Activated CD8-positive, alpha-beta T cell treated with anti-CD3 and anti-CD28 coated beads for 36 hours (primary cell): Measurements from ENCODE around the gene A2M. TPM values are rescaled to one million over a fixed set of nuclear protein-coding genes. Genes with fewer than 3 reads are reported as not detected.

ENCODE experiments used
- ATAC-seq: fragments of 200-7000 bp; cut with Tn5 transposase; one replicate; pipeline ENCODE4 v1.10.0; 2021; ENCODE audit warnings: mild to moderate bottlenecking, moderate library complexity
- CTCF ChIA-PET: fragments of 350-600 bp; sonication (Branson Sonifier 250); formaldehyde crosslinking; loops from one replicate; lab custom pipeline; 2021; ENCODE audit warnings: antibody characterized with exemption; lab: Charles Lee
- POLR2A ChIA-PET: fragments of 350-600 bp; sonication (Branson Sonifier 250); formaldehyde crosslinking; loops from one replicate; lab custom pipeline; 2021; ENCODE audit warnings: antibody characterized with exemption; lab: Charles Lee
- DNase-seq: peaks from one replicate; pipeline ENCODE4 v3.0.0-alpha.2; 2020
- H3K27ac Mint-ChIP-seq: one replicate; pipeline ENCODE4 v1.8.0; 2021; ENCODE audit warnings: mild to moderate bottlenecking, mixed read lengths
- H3K27me3 Mint-ChIP-seq: one replicate; pipeline ENCODE4 v1.8.0; 2021; ENCODE audit warnings: mixed read lengths
- H3K36me3 Mint-ChIP-seq: one replicate; pipeline ENCODE4 v1.8.0; 2021; ENCODE audit warnings: low read depth, mixed read lengths
- H3K4me1 Mint-ChIP-seq: one replicate; pipeline ENCODE4 v1.8.0; 2021; ENCODE audit warnings: low read depth, mixed read lengths
- H3K4me3 Mint-ChIP-seq: one replicate; pipeline ENCODE4 v1.8.0; 2021; ENCODE audit warnings: mild to moderate bottlenecking, moderate library complexity, mixed read lengths
- H3K9me3 Mint-ChIP-seq: one replicate; pipeline ENCODE4 v1.8.0; 2021; ENCODE audit warnings: mixed read lengths
- CTCF ChIP-seq: fragments of 200-600 bp; IDR thresholded peaks from one replicate; pipeline ENCODE4 v1.8.0; 2022; ENCODE audit warnings: antibody characterized with exemption, mild to moderate bottlenecking
- intact Hi-C: fragments of 100-400 bp; cut with micrococcal nuclease; formaldehyde crosslinking; loops from one replicate; pipeline ENCODE4 v1.10.0; 2022
- total RNA-seq, 2 experiments: library from RNA; stranded (reverse); gene quantifications; one replicate each; pipeline ENCODE4 v1.2.3, GENCODE V29; 2021

A2M gene
- total RNA-seq, 2 experiments from 2014 or later: not detected

- CTCF ChIA-PET: interaction anchor here (1.0 to 6.7 kb wide), 10 partner anchors 9 to 380 kb away, joined by 3 to 173 read pairs (median 5); partner anchors contain the start of gene M6PR
- Mint-ChIP-seq H3K4me1 (peaks cover 60% of the 10 kb centered on the region), H3K9me3 (peaks cover 2% of the 10 kb centered on the region), H3K36me3 (peaks cover 11% of the 10 kb centered on the region), H3K4me3 (no peak overlapping the region), H3K27me3 (no peaks in the 10 kb centered on the region), H3K27ac (no peak overlapping the region)
- POLR2A ChIA-PET: interaction anchor here (0.8 to 3.9 kb wide), 6 partner anchors 10 to 90 kb away, joined by 3 to 30 read pairs (median 4); partner anchors contain the start of gene M6PR
- no peak for TF ChIP-seq CTCF
- no peak for ATAC-seq
- DNase-seq: peak; percentile 39
- intact Hi-C loops: no loop called here
Measured at GRCh38 chr12:9037431-9037830, 78.3 kb downstream of the A2M start.

- Mint-ChIP-seq H3K27me3 (no peaks in the 10 kb centered on the region), H3K4me1 (peaks cover 58% of the 10 kb centered on the region), H3K9me3 (peaks cover 2% of the 10 kb centered on the region), H3K36me3 (peaks cover 11% of the 10 kb centered on the region), H3K27ac (no peak overlapping the region), H3K4me3 (no peak overlapping the region)
- no peak for TF ChIP-seq CTCF
- DNase-seq (no peak), ATAC-seq (no peak)
- CTCF ChIA-PET: interaction anchor here (1.3 to 6.7 kb wide), 6 partner anchors 9 to 146 kb away, joined by 3 to 173 read pairs (median 8); partner anchors contain the start of gene M6PR
- POLR2A ChIA-PET: interaction anchor here (0.9 to 3.9 kb wide), 4 partner anchors 23 to 86 kb away, joined by 3 to 30 read pairs (median 3); partner anchors contain the start of gene M6PR
- intact Hi-C loops: no loop called here
Measured at GRCh38 chr12:9036227-9036626, 79.5 kb downstream of the A2M start.

GRCh38 chr12:9034095-9034494, 81.6 kb downstream of the A2M start:
- ChIA-PET POLR2A (interaction anchor here (1.3 to 5.7 kb wide), 2 partner anchors 10 to 84 kb away, joined by 3 to 30 read pairs; partner anchors contain the start of gene M6PR), CTCF (interaction anchor here (1.7 to 6.7 kb wide), 2 partner anchors 15 to 86 kb away, joined by 5 to 173 read pairs; partner anchors contain the start of gene M6PR)
- Mint-ChIP-seq H3K4me3 (no peak overlapping the region), H3K36me3 (peaks cover 13% of the 10 kb centered on the region), H3K27me3 (no peaks in the 10 kb centered on the region), H3K27ac (no peak overlapping the region), H3K4me1 (peaks cover 55% of the 10 kb centered on the region), H3K9me3 (peaks cover 2% of the 10 kb centered on the region)
- intact Hi-C loops: no loop called here
- DNase-seq: no peak
- ATAC-seq: peak; percentile 26
- no peak for TF ChIP-seq CTCF

- intact Hi-C loops: no loop called here
- no peaks in the 10 kb centered on the region for H3K27me3 Mint-ChIP-seq
- peaks cover 18% of the 10 kb centered on the region for H3K36me3 Mint-ChIP-seq
- CTCF ChIA-PET: interaction anchor here (0.7 to 6.7 kb wide), 3 partner anchors 16 to 489 kb away, joined by 3 to 173 read pairs (median 5); partner anchors contain the start of gene M6PR
- peaks cover 5% of the 10 kb centered on the region for H3K9me3 Mint-ChIP-seq
- peak overlapping the region; percentile 27 for H3K27ac Mint-ChIP-seq
- ATAC-seq: peak; percentile 46
- POLR2A ChIA-PET: interaction anchor here (1.3 to 5.7 kb wide), 2 partner anchors 10 to 83 kb away, joined by 3 to 30 read pairs; partner anchors contain the start of gene M6PR
- no peak for DNase-seq
- TF ChIP-seq CTCF: no peak
- H3K4me3 Mint-ChIP-seq: no peak overlapping the region
- H3K4me1 Mint-ChIP-seq: peaks cover 56% of the 10 kb centered on the region
Measured at GRCh38 chr12:9033265-9033887, 82.3 kb downstream of the A2M start.
